ENCODE data around the gene ZCCHC9.
A peak's percentile ranks its signal among the peaks of the same experiment; 100 is the strongest.

Gene ZCCHC9

DNA sequence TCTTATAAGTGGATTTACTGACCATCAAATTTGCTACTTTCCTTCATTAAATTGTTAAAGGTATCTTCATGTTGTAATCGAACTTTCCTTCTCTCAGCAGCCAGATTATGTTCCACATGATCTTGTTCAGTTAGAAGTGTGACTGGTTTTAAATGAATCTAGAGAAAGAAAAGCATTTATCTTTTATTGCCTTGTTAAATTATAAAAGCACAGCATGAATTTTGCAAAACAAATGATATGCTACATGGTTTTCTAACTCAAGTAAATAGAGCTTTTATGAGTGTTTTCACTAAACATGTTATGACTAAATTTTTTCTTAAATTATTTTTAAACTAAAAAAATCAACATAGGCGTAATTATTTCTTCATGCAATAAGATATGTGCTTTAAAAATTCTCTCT, 58.5 kb downstream of the ZCCHC9 start:
- DNase-seq = peak; percentile 2

DNA sequence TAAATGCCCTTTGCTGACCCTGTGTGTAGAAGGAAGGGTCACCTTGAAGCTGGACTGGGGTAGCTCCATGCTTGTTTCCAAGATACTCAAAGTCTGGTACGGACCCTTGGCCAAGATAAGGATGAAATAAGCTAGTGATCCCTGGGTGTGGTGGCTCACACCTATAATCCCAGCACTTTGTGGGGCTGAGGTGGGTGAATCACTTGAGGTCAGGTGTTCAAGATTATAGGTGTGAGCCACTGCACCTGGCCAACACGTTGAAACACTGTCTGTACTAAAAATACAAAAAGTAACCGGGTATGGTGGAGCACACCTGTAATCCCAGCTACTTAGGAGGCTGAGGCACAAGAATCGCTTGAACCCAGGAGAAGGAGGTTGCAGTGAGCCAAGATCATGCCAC, 59.3 kb downstream of the ZCCHC9 start:
- no peak for DNase-seq

DNA sequence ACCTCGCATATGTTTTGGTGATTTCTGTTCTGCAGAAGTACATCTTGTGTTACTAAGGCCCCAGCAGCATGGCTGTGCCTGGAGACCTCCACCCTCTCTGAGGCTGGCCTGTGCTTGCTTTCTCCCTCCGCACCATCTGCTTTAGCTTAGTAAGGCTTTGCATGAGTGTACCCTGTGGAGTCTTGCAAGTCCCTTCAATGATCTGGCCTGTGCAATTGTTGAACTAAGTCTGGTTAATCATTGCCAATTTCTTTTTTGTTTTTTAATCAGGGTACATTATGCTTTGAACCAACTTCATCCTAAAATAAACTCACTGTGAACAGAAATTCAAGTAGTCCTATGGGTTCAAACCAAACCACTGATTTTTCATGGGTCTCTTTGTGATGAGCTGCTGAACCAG, 60.2 kb downstream of the ZCCHC9 start:
- DNase-seq = no peak
